ENCODE results near the gene ESYT2. TPM values are rescaled to one million over a fixed set of nuclear protein-coding genes. Genes with fewer than 3 reads are reported as not detected.

ESYT2 gene
- total and polyA plus RNA-seq, 7 donors = 27.5 to 63.4 (median 44.0) TPM

DNA sequence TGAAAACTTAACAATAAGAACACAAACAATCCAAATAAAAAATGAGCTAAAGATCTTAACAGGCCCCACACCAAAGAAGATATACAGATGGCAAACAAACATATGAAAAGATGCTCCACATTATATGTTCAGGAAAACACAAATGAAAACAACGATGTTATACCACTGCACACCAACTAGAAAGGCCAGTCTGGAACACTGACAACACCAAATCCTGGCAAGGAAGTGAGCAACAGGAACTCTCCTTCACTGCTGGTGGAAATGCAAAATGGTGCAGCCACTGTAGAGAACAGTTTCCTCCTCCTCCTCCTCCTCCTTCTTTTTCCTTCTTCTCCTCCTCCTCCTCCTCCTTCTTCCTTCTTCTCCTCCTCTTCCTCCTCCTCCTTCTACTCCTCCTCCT is 112.5 kb downstream of the ESYT2 start:
- TF ChIP-seq, protein P1, sequence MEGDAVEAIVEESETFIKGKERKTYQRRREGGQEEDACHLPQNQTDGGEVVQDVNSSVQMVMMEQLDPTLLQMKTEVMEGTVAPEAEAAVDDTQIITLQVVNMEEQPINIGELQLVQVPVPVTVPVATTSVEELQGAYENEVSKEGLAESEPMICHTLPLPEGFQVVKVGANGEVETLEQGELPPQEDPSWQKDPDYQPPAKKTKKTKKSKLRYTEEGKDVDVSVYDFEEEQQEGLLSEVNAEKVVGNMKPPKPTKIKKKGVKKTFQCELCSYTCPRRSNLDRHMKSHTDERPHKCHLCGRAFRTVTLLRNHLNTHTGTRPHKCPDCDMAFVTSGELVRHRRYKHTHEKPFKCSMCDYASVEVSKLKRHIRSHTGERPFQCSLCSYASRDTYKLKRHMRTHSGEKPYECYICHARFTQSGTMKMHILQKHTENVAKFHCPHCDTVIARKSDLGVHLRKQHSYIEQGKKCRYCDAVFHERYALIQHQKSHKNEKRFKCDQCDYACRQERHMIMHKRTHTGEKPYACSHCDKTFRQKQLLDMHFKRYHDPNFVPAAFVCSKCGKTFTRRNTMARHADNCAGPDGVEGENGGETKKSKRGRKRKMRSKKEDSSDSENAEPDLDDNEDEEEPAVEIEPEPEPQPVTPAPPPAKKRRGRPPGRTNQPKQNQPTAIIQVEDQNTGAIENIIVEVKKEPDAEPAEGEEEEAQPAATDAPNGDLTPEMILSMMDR (IDR thresholded peaks at IDR 0.05) = no peak
- Histone ChIP-seq H3K27ac (no peak overlapping the region), H3K4me3 (no peak overlapping the region), H3K27me3 (ENCODE audit: insufficient read depth in 3 of 3, low read length in 2 of 3) (no peaks in the 10 kb centered on the region), H3K9me3 (no peaks in the 10 kb centered on the region), H3K36me3 (ENCODE audit: insufficient read depth in 1 of 2, low read depth in 1 of 2) (no peaks in the 10 kb centered on the region), H3K4me1 (no peaks in the 10 kb centered on the region)
- intact Hi-C loops (cut with DNase I) = no loop called here
- 59 to 70% (median 67%) methylated on average over 1 of the region's 1 CpG for WGBS, 3 donors
- ATAC-seq (no peak), DNase-seq (no peak)

- H3K36me3 ChIP-seq (ENCODE audit: insufficient read depth in 1 of 2, low read depth in 1 of 2) = no peaks in the 10 kb centered on the region
- 83% methylated on average over 7 of the region's 7 CpGs for WGBS, 3 donors
- H3K4me3 ChIP-seq = no peak overlapping the region
- H3K4me1 ChIP-seq = no peaks in the 10 kb centered on the region
- H3K9me3 ChIP-seq = no peaks in the 10 kb centered on the region
- intact Hi-C loops (cut with DNase I) = no loop called here
- TF ChIP-seq, protein P1 (IDR thresholded peaks at IDR 0.05) = no peak
- H3K27me3 ChIP-seq (ENCODE audit: insufficient read depth in 3 of 3, low read length in 2 of 3) = no peaks in the 10 kb centered on the region
- ATAC-seq (peak in 2 of 4 donors; percentile 29 to 90), DNase-seq (no peak)
- no peak overlapping the region for H3K27ac ChIP-seq
These were observed 118.6 kb downstream of the ESYT2 start for GRCh38 chr7:158710651-158711102.

DNA sequence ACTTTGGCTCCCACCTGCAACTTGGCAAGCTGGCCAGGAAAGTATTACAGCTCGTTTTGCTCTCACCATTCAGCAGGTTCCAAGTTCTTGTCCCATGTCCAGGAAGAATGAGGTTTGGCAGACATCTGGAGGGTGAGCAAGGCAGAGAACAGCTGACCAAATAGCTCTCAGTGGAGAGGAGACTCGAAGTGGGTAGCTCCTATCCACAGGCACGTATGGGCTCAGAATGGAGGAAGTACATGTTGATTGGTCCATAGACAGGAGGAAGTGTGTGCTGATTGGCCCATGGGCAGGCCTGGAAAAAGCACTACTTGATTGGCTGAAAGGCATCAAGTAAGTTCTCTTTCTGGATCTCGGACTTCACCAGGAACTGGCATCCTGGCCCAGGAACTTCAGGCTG is 121.7 kb downstream of the ESYT2 start:
- Histone ChIP-seq H3K9me3 (no peaks in the 10 kb centered on the region), H3K4me3 (no peak overlapping the region), H3K27me3 (ENCODE audit: insufficient read depth in 3 of 3, low read length in 2 of 3) (no peaks in the 10 kb centered on the region), H3K27ac (no peak overlapping the region), H3K36me3 (ENCODE audit: insufficient read depth in 1 of 2, low read depth in 1 of 2) (no peaks in the 10 kb centered on the region), H3K4me1 (peaks cover 4% of the 10 kb centered on the region)
- no peak for DNase-seq
- 49 to 55% (median 54%) methylated on average over 4 of the region's 4 CpGs for WGBS, 3 donors
- intact Hi-C loops (cut with DNase I) = no loop called here
- TF ChIP-seq, protein P1 (IDR thresholded peaks at IDR 0.05) = no peak
- ATAC-seq = no peak

- intact Hi-C loops (cut with DNase I) = no loop called here
- H3K4me1 ChIP-seq = peaks cover 4% of the 10 kb centered on the region
- TF ChIP-seq, protein P1 (IDR thresholded peaks at IDR 0.05) = no peak
- H3K4me3 ChIP-seq = no peak overlapping the region
- no peak overlapping the region for H3K27ac ChIP-seq
- no peaks in the 10 kb centered on the region for H3K27me3 ChIP-seq (ENCODE audit: insufficient read depth in 3 of 3, low read length in 2 of 3)
- no peaks in the 10 kb centered on the region for H3K36me3 ChIP-seq (ENCODE audit: insufficient read depth in 1 of 2, low read depth in 1 of 2)
- no peak for ATAC-seq
- DNase-seq = no peak
- WGBS, 3 donors = 91 to 95% (median 94%) methylated on average over 27 to 29 of the region's 29 CpGs
- H3K9me3 ChIP-seq = no peaks in the 10 kb centered on the region
These were observed 122.4 kb downstream of the ESYT2 start for GRCh38 chr7:158706710-158707590.

All from psoas muscle (tissue), 8 donors.